ENCODE measurements around the gene ZNF236.

The ZNF236 gene

GRCh38 chr18:77005651-77006195 lies 183.4 kb downstream of the ZNF236 start:
- no peak for DNase-seq (ENCODE audit: low read depth)
- no peak overlapping the region for H3K4me3 ChIP-seq (ENCODE audit: control insufficient read depth, low read depth, low read length)
- TF ChIP-seq CTCF (conservative IDR thresholded peaks at IDR 0.05; ENCODE audit: control insufficient read depth, insufficient read depth, low read depth, low read length) = no peak

- H3K4me3 ChIP-seq (ENCODE audit: control insufficient read depth, low read depth, low read length) = no peak overlapping the region
- DNase-seq (ENCODE audit: low read depth) = no peak
- TF ChIP-seq CTCF (conservative IDR thresholded peaks at IDR 0.05; ENCODE audit: control insufficient read depth, insufficient read depth, low read depth, low read length) = no peak
These were observed 184.2 kb downstream of the ZNF236 start for GRCh38 chr18:77006305-77007175.

GRCh38 chr18:77007251-77007650 lies 184.9 kb downstream of the ZNF236 start:
- no peak overlapping the region for H3K4me3 ChIP-seq (ENCODE audit: control insufficient read depth, low read depth, low read length)
- DNase-seq (ENCODE audit: low read depth) = no peak
- TF ChIP-seq CTCF (conservative IDR thresholded peaks at IDR 0.05; ENCODE audit: control insufficient read depth, insufficient read depth, low read depth, low read length) = no peak

- TF ChIP-seq CTCF (conservative IDR thresholded peaks at IDR 0.05; ENCODE audit: control insufficient read depth, insufficient read depth, low read depth, low read length) = no peak
- H3K4me3 ChIP-seq (ENCODE audit: control insufficient read depth, low read depth, low read length) = no peak overlapping the region
- DNase-seq (ENCODE audit: low read depth) = no peak
These were observed 185.6 kb downstream of the ZNF236 start for GRCh38 chr18:77008006-77008405.

- no peak overlapping the region for H3K4me3 ChIP-seq (ENCODE audit: control insufficient read depth, low read depth, low read length)
- no peak for DNase-seq (ENCODE audit: low read depth)
- TF ChIP-seq CTCF (conservative IDR thresholded peaks at IDR 0.05; ENCODE audit: control insufficient read depth, insufficient read depth, low read depth, low read length) = no peak
These were observed 186.4 kb downstream of the ZNF236 start for GRCh38 chr18:77008576-77009315.

- DNase-seq (ENCODE audit: low read depth) = no peak
- TF ChIP-seq CTCF (conservative IDR thresholded peaks at IDR 0.05; ENCODE audit: control insufficient read depth, insufficient read depth, low read depth, low read length) = no peak
- no peak overlapping the region for H3K4me3 ChIP-seq (ENCODE audit: control insufficient read depth, low read depth, low read length)
These were observed 187.3 kb downstream of the ZNF236 start for GRCh38 chr18:77009675-77010074.
